SKM-1 treated with dmso at 0.1 percent for 144 hours (cell line): ENCODE measurements around the gene POMGNT2.
"Not testable (repeated sequence)": the region's sequence is repeated elsewhere in the genome, so short reads cannot be mapped to it uniquely, and the experiment has no call there.

ENCODE experiments used
- DNase-seq: peaks from one replicate; lab custom pipeline; 2025; ENCODE audit not compliant: unreplicated experiment; lab: John Stamatoyannopoulos, UW

Gene POMGNT2

DNA sequence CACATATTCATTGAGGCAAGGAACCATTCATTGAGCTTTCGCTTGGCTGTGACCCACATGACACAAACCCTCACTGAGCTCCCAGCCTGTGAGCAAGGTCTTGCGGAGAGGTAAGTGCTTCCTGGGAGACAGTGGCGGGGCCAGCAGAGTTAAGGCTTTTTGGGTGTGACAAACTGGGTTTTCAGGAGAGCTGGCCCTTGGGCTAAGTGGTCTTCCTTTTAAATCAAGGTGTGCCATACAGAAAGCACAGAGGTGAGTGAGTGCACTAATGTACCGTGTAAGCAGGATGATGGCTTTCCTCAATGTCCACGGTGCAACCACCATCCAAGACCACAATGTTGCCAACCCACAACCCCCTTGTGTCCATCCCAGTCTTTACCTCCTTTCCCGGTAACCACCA is 28.6 kb downstream of the POMGNT2 start:
- no peak for DNase-seq

DNA sequence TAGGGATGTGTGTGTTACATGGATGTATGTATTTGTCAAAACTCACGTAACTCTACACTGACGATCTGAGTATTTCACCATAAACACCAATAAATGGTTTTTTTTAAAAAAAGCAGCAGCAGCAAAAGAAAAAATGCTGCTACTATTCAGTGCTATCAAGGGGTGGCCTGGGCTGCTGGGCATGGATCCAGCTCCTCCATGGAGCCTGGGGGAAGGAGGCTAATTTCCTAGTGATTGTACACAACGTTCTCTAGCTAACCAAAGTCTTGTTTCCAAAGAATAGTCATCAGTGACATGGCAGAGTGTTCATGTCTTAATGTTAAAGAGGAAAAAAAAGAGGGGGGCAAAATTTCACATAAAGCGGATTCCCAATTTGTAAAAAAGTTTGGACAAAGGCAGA is 29.0 kb downstream of the POMGNT2 start:
- DNase-seq: no peak

DNA sequence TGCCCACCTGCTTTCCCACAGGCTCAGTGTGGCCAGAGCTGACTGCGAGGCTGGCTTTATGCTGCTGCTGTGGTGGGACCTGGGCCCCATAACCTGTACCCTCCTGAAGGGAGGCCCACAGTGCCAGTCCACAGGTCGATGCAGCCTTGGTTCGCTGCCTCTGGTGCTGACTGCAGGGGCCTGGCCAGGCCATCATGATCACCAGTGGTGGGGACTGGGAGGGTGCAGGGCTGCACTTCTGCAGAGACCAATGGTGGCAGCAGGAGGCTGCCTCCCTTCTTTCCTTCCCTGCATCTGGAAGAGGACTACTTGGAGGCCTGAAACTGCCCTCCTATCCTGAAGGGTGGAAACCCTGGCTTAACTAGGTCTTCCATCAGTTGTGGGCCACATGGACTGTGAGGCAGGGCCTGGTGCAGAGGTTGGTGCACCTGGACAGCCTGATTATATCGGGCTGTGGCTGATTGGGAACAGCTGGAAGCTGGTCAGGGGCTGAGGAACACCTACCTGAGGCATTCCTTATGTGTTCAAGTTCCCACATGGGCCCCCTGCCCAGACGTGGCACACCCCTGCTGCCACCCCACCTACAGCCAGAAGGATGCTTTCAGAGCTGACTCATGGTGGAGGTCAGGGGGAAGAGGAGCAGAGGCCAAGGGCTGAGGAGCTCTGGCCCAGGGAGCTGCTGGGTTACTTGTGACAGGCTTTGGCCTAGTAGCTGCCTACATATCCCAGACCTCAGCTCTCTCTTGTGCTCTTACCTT is 29.8 kb downstream of the POMGNT2 start:
- no peak for DNase-seq

DNA sequence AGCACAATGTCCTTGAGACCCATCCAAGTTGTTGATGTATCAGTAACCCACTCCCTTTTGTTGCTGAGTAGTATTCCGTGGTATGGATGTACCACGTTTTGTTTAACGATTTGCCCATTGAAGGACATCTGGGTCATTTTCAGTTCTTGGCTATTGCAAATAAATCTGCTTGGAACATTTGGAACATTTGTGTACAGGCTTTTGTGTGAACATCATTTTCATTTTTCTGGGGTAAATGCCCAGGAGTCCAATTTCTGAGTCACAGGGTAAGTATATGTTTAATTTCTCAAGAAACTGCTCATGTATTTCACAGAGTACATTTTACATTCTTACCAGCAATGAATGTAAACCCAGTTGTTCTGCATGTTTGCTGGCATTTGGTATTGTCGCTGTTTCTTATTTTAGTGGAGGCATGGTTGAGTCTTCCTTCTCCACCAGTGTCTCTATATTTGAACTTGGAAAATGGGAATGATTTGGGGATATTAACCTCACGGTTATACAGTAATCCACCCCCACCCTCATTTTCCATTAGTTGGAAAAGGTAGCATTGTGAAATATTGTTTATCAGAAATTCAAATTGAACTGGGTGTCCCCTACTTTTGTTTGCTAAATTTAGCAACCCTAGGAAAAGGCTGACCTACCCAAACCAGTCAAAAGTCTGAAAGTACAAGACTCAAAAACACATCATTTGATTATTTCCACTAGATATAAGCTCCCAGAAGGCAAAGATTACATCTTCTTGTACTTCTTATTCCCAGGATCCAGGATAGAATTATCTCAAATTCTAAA is 30.8 kb downstream of the POMGNT2 start:
- no peak for DNase-seq

DNA sequence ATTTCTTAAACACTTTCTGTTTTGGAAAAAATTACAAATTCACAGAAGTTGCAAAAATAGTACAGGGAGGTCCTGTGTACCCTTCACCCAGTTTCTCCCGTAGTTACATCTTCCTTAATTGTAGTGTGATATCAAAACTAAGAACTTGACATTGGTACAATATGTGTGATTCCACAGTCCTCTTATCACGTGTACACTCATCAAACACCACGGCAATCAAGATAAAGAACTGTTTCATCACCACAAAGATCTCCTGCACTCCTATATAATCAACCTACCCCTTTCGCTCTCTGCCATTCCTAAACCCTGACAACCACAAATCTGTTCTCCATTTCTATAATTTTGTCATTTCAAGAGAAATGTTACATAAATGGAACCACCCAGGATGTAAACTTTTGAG is 31.4 kb downstream of the POMGNT2 start:
- no peak for DNase-seq

DNA sequence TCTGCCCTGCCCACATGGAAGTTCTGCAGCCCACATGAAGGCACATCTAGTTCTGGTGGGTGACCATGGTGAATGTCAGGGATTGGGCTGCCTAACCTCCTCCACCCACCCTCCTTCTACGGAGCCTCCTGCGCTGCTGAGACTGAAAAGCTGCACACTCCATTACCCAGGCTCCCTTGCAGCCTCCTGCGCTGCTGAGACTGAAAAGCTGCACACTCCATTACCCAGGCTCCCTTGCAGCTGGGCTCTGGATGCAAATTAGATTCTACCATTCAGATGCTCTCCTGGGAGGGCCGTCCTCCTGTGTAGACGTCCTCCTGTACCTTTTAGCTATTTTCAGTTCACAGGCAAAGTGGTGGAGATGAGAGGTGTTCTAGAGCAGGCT is 32.1 kb downstream of the POMGNT2 start:
- DNase-seq: no peak

DNA sequence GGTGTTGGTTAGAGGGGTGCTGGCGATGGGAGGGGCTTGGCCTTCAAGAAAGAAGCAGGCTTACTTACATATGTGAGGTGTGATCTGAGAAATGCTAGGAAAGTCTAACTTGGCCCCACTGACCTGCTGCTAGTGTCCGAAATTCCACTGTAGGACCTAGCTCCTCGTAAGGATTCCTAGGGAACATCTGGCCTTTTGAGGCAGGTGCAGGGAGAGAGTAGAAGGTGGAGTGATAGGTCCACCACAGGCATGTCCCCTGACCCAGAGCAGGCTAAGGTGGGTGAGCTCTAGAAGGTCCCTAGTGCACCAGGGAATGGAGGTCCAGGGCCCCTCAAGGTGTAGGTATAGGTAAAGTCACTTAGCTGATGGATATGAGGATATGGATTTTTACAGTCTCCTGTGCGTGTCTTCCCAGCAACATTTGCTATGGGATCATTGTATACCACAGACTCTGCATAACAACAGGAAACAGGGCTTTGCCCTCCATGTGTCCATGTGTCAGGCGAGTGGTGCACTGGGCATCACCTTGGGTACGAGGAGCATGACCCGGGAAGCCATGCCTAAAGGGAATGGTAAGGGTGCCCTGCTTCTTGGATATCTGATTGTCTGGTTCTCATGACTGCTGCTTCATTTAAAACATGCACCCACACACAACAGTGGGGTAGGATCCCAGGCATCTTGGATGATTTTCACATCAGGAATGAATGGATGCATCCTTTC is 32.6 kb downstream of the POMGNT2 start:
- DNase-seq: no peak

DNA sequence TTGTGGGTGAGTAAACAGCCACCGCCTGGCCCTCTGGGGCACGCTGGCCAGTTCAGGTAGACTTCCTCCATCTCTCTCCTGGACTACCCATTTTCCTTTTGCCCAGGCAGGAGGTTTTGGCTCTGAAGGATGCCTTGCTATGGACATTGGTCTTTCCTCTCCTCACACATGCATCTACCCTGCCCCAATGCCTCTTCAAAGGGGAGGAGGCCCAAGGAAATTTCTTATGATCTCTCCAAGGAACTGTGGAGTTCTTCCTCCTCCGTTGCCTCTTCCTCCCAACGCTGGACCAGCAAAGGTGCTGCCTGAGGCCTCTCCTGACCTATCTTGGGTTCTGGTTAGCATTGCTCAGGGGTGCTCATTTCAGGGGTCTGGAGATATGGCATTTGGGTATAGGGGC is 33.5 kb downstream of the POMGNT2 start:
- DNase-seq: no peak

DNA sequence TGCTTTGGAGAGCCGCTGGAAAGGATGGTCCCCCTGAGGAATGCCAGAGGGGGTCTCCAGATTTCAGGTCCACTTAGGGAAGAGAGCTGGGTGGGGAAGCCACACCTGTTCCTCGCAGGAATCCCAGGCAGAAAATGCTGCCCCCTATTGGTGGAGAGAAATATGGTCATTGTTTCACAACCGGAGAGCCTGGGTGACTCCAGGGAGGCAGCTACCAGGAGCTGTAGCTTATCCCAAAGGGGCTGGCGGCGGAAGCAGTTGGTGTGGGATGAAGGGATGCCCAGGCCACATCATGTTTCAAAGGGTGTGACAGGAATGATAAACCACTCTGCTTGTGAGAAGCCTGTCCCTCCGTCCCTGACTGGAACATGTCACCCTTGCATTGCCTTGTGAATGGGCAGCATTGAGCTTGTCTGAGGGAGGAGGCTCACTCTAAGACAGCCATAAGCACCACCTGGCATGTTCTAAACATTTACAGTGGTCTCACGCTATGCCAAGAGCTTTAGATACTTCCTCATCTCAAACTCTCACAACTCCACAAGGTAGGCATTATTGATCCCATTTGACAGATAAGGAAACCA is 34.5 kb downstream of the POMGNT2 start:
- no peak for DNase-seq

DNA sequence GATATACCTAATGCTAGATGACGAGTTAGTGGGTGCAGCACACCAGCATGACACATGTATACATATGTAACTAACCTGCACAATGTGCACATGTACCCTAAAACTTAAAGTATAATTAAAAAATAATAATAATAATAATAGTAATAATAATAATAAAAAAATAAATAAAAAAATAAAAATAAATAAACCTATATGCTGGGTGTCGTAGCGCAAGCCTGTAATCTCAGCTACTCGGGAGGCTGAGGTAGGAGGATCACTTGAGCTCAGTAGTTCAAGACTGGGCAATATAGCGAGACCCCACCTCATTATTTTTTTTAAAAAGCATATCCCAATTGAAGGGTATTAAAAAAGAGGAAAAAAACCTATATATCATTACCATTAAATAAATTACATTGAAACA is 35.2 kb downstream of the POMGNT2 start:
- DNase-seq: not testable (repeated sequence)

DNA sequence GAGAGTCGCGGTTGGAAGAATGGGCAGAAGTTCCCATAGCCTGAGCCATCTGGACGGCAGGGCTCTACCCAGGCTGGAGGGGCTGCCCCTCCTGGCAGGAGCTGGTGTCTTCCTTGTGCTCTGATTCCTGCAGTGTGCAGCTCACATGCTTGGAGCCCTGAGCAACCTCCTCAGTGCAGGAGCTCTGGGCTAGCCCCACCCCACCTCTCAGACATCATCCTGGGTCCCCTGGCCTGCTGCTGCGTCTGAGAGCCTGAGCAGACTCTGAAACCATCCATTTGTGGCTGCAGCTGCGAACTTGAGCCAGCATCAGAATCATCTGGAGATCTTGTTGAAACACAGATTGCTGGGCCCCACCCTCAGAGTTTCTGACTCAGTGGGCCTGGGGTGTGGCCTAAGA is 42.8 kb downstream of the POMGNT2 start:
- no peak for DNase-seq

DNA sequence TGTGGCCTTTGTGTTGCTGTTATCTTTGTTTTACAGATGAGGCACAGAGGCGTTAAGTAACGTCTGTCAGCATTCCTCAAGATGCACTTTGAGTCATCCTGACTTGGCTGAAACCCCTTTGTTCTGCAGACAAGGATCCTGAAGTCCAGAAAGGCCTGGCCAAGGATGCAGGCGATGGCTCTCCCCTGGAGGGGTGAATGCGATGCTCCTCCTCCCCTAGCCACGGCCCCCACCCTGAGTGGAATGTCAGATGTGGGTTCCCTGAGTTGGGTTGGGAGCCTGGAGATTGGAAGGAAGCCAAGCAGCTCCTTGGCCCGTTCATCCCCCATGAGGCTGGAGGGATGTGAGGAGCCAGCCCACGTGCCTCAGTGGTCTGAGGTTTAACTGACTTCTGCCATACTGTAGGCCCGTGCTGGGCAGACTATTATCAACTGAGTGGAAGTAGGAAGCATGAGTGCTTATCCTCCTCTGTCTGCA is 43.3 kb downstream of the POMGNT2 start:
- DNase-seq: no peak

DNA sequence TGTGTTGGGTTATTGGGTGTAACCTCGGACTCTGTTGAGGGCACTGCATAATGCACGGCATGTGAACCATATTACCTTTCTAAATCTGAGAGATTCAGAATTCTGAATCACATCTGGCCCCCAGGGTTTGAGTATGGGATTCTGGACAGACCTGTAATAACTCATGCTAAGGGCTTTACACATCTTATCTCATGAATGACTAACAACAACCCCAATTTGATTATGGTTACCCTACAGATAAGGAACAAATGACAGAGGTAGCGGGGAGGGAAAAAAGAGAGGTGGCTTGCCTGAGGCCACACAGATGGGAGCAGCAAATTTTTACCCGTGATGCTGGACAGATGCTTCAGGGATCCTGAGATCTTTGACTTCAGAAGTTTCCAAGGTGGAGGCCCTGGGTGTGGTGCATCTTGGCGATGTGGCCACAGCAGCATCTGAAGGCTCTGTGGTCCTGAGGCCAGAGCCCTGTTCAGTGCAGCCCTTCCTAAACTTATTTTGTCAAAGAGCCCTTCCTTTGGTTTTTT is 43.8 kb downstream of the POMGNT2 start:
- DNase-seq: no peak

DNA sequence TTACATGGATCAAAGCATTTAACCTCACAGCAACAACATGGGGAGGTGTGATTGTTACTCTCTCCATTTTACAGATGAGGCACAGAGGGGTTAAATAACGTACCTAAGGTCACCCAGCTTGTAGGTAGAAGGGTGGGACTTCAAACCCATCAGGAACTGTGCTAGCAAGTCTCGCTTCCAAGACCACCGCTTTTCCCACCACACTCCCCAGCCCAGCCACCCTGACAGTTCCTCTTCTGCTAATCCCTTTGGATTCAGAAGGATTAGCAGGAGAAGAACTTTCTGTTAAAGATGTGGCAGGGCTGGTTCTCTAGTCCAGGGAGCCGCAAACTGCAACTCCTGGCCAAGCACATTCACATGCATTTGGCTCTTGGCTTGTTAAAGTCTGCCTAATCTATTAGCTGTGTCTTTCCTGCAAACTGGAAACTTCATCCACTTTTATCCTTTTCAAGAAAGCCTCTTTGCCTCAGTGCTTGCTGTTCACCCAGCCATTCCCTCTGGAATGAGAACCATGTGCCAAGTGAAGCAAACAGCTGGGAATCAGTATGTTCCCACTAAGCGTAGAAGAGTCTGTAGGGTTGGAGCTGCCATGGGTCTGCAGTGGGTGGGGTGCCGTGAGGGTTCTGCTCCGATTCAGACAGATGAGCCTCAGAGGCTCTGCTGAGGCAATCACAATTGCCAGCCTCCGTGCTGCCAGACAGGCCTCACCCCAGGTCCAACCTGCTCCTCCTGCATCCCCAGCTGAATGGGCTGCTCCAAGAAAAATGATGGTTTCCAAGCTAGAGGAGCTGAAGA is 44.6 kb downstream of the POMGNT2 start:
- DNase-seq: peak; percentile 22

DNA sequence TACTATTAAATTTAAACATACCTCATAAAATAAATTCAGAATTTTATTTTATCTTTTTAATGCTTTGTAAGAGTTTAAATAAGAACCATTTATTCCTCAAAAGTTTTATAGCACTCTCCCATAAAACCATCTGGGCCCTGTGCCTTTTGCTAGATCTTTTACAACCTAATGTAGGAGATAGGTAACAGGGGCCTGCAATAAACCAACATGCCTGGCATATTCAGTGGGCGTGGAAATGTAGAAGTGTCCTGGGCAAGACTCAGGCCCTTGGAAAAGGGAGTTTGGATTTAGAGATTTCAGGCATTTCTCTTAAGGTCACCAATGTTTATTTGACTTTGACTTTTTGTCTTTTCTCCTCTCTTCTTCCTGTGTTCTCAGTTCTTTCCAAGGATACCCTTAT is 46.4 kb downstream of the POMGNT2 start:
- DNase-seq: no peak

DNA sequence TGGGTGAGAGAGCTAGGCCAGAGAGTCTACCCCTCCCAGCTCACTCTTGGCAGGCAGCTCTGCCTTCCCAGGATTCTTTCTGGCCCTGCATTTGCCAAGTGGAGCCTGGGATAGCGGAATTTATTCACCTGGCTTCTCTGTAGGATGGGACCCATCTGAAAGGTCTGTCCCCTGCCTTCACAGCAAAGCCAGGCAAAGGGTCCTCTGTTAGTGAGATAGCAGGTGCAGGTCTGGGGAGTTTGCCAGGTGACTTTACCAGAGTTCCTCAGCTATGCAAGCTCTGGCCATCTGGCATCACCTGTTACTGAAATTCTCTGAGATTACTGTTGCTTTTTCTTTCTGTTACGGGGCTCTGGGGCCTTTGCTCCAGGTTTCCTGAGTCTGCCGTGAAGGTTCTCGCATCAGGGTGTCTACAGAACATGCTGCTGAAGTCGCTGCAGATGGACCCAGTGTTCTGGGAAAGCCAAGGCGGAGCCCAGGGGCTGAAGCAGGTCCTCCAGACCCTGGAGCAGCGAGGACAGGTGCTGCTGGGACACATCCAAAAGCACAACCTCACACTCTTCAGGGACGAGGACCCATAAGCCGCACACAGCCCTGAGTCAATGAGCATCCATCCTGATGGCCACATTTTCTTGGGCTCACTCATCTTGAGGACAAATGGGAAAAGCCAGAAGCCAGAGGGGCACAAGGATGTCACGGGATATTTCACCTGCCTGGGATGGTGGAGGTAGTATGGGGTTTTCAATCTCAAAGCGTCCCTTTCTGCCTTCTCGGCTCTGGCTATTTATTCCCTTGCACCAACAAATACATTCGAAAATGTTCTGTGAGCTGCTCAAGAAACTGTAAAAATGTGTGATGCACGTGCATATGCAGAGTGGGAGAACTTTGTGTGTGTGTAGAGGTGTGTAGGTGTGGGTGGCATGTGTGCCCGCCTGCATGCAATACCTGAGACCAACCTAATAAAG is 49.8 kb downstream of the POMGNT2 start:
- no peak for DNase-seq

DNA sequence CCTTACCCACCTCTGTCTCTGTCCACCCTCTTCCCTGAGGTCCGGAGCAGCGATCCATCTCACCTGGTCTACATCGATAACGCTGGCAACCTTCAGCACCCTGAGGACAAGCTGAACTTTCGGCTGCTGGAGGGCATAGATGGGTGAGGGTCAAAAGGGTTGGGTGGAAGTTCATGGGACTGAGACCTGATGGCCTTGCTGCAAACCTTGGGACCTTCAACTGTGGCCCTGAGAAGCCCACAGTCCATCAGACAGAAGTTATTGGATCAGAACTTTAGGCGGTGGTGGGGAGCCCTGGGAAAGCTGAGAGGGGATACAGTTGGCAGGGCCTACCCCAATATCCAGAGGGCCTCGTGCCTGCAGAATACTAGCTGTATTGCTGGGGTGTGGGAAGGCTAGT is 50.5 kb downstream of the POMGNT2 start:
- no peak for DNase-seq

DNA sequence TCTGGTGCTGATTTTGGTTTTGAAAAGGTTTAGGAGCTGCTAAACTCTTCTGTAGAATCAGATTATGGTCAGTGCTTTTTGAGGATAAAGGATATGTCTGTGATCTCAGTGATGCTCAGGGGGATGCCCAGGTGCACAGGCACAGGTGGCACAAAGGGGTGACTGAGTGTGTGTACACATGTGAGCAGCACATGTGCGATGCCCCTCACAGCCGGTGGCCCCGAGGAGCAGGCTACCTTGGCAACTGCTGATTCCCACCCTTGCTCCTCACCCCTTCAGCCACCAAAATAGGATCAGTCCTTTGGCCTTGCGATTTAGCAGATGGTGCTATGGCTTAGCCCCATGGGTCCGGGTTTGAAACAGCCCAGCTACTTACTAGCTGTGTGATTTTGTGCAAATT is 51.1 kb downstream of the POMGNT2 start:
- no peak for DNase-seq

DNA sequence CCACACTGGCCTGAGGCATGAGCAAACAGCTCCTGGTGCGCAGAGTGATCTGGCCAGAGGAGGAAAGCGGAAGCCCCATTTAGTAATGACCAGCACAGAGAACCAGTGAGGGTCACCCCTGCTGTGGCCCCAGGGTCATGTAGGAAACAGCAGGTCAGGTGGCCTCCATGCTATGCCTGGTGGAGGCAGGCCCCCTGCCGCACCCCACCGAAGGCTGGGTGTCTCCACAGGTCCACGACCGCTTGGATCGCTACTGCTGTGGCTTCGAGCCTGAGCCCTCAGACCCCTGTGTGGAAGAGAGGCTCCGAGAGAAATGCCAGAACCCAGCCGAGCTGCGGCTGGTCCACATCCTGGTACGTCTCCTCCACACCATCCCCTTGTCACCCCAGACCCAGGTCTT is 52.6 kb downstream of the POMGNT2 start:
- DNase-seq: no peak
